NCI-H2107 treated with DMSO at 0.1 percent for 48 hours (cell line): ENCODE results near the gene RILPL1.
"Not testable (repeated sequence)": the region's sequence is repeated elsewhere in the genome, so short reads cannot be mapped to it uniquely, and the experiment has no call there.

Experiments used
- DNase-seq: peaks from one replicate; lab custom pipeline; 2025; ENCODE audit not compliant: unreplicated experiment; lab: John Stamatoyannopoulos, UW

Gene RILPL1

DNA sequence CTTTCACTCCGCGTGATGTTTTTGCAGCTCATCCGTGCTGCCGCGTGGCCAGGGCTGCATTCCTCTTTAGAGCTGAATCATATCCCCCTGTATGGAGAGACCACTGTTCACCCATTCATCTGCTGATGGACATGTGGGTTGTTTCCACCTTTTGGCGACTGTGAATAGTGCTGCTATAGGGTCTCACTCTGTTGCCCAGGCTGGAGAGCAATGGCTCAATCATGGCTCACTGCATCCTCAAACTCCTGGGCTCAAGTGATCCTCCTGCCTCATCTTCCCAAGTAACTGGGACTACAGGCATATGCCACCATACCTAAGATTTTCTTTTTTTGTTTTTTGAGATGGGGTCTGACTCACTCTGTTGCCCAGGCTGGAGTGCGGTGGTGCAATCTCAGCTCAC is 36.5 kb downstream of the RILPL1 start:
- no peak for DNase-seq

DNA sequence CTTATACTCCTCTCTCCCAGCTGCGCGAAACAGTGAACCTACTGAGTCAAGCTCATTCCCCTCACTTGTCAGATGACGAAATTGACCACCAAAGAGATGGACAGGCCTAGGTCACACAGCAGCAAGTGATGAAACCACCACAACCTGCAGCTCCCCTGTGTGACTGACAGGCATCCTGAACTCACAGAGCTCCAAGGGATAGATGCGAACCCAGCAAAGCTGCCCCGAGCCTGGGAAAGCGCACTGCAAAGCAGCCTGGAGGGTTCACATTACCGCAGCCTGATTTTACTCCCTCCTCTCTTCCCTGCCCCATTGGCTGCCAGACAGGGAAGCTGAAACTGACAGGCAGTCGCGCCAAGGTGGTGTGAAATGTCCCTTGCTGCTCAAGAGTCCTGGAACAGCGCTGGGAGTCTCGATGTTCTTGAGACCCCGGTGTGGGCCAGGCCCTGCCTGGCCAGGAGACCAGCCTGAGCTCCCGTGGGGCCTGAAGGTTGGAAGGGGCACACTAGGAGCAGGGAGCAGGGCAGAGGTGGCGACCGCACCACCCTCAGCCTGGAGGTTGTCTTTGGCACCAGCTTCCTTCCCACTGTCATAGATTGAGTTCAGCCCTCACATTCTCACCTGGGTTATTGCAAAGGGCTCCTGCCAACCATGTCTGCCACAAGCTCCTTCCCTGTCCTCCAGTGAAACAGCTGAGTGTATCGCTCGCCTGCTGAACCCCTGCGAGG is 39.2 kb downstream of the RILPL1 start:
- DNase-seq: no peak

DNA sequence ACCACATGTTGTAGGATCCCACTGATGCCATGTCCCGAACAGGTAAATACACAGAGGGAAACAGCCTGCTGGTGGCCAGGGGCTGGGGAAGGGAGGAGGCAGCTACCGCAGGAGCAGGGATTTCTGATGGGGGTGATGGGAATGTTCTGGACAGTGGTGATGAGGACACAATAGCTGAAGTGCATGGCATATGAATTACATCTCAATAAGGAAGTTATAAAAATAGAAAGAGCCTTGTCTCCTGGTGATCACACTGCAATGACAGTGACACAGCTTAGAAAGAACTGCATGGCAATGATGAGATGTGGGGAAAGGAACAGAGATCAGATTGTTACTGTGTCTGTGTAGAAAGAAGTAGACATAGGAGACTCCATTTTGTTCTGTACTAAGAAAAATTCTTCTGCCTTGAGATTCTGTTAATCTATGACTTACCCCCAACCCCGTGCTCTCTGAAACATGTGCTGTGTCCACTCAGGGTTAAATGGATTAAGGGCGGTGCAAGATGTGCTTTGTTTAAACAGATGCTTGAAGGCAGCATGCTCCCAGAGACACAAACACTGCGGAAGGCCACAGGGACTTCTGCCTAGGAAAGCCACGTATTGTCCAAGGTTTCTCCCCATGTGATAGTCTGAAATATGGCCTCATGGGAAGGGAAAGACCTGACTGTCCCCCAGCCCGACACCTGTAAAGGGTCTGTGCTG is 41.0 kb downstream of the RILPL1 start:
- DNase-seq: not testable (repeated sequence)

DNA sequence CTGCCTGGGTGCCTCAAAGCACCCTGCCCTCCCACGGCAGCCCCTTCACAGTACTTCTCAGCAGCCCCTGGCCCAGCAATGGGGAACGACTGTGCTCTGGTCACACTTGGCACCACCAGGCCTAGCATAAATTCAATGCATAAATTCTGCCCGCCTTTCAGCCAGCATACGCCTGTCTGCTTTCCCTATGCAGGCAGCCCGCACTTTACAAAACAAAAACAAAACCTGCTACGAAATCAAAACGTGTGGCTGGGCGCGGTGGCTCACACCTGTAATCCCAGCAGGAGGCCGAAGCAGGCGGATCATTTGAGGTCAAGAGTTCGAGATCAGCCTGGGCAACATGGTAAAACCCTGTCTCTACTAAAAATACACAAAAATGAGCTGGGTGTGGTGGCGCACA is 42.0 kb downstream of the RILPL1 start:
- DNase-seq: no peak

DNA sequence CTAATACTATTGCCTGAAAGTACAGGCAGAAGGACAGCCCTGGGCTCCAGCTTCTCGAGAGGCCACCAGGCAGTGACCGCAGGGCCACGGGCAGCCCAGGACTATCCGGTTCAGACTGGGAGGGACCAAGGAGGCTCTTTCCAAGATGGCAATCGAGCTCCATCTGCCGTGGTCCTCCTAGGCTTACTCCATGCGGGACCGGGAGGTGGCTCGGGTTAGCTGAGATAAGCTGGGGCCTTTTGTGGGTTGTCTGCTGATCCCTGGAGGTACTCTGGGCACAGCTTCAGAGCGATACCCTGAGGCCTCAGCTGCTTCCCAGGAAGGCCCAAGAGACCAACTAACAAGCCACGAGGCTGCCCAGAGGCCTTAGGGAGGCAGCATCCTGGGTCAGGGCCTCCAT is 42.5 kb downstream of the RILPL1 start:
- no peak for DNase-seq

DNA sequence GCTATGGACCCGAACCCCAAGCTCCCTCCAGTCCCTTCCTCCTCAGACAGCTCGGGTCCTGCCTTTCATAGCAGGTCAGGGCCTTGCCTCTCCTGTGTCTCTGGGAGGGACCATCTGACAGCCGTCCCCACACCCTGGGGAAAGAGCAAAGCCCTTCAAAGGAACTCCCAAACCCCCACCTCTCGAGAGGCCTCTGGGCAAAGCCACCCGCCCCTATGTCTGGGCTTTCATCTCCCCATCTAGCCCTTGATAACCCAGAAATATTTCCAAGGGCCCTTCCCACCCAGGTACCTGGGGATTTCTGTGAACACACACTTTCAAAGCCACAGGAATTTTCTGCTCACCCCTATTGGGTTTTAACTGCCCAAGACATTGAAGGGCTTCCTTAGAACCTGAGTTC is 43.4 kb downstream of the RILPL1 start:
- no peak for DNase-seq

DNA sequence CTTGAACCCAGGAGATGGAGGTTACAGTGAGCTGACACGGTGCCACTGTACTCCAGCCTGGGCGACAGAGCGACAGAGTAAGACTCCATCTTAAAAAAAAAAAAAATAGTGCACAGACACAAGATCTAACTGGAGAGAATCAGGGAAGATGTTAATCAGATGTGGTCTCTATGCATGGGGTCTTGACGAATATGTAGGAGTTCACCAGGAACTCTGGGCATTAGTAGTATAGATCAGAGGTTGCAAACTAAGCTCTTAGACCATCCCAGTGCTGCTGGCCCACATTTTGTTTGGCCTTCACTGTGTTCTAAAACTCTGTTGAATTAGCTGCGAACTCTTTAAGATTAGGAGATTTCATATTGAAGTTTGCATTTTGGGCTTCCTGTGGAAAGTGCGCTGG is 43.9 kb downstream of the RILPL1 start:
- no peak for DNase-seq

DNA sequence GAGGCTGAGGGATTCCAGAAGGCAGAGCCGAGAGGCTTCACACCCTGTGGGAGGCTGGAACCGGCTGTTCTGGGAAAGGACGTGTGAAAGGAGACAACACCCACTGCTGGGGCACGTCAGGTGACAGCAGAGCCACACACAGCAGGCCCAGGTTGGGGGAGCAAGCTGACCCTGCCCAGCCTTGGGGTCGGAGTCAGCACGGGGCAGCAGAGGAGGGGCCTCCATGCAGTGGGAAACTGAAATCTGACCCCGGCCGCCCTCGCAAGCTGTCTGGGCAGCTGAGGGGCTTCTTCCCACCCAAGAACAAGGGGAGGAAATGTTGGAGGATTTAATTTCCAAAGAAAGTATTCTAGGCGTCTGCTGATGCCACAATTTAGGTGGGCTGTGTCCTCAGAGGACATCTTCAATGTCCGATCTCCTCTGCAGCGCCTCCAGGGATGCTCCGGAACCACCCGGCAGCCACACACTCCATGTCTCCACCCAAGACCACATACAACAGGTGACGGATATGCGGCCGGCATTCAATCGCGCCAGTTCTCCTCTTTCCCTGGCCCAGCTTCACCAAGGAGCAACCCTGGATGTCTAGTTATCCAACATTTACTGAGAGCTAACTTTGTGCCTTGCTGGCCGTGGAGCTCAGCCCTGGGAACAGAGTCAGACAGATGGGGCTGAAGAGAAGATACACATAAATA is 44.8 kb downstream of the RILPL1 start:
- no peak for DNase-seq

DNA sequence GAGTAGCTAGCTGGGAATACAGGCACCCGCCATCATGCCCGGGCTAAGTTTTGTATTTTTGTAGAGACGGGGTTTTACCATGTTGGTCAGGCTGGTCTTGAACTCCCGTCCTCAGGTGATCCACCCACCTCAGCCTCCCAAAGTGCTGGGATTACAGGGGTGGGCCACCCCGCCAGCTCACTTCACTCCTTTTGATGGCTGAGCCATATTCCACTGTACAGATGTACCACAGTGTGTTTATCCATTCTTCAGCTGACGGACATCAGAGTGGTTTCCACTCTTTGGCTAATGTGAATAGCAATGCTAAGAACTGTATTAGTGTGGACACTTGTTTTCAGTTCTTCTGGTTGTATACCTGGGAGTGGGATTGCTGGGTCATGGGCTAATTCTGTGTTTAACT is 46.1 kb downstream of the RILPL1 start:
- DNase-seq: no peak

DNA sequence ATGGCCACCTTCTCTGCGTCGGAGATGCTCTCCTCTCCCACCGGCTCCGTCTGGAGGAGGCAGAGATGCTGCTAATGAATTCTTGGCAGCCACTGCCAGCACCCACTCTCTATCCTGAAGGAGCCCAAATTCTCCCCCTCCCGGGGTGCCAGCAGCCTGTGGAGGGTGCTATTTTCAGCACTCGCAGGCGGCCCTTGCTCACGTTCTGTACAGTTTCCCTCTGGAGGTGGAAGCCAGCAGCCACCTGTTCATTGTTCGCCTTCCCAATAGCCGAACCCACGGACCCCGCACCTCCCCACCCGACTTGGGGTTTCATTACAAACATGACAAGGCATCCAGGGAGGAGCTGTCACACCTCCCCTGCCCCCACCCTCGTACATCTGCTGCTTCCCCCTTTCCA is 47.8 kb downstream of the RILPL1 start:
- DNase-seq: no peak

DNA sequence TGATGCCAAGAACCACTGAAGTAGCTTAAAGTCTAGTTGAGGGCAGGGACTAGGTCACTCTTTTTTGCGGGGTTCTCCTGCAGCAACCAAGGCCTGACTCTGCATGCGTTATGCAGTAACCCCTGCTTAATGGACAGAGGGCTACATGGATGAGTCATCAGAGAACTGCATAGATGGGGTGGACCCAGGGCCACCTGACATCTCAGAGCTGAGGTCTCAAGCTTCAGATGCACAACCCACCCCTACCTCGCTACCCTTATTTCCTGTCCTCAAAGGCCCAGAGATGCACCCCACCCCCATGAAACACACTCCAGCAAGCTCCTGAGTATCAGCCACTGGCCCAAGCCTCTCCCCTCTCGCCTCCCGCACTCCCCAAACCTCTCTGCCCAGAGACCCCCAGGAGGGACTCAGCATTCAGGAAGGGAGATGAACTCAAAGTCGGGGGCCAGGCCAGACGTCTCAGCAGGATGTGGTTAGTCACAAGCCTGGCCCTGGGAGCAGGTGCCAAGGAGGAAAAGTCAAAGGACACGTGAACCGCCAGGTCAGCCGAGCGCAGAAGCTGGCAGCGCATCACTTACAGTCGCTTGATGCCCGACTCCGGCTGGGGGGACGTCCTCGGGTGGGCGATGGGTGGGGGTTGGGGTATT is 49.8 kb downstream of the RILPL1 start:
- DNase-seq: no peak

DNA sequence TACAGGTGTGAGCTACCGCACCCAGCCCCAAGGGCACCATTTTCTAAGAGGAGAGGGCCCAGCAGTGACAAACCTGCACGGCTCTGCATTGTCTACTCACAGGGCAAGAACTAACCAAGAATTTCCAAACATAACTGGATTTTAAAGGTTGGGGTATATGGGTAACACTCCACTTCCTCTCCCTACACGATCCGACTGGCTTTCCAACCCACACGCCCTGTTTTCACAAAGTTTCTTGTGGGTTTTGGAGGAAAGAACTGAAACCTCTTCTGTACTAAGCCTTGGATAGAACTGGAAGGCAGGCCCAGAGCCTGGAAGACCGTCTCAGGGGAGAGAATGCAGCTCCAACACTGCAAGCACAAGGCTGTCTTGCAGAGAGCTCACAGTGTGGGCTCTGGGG is 50.6 kb downstream of the RILPL1 start:
- DNase-seq: no peak

DNA sequence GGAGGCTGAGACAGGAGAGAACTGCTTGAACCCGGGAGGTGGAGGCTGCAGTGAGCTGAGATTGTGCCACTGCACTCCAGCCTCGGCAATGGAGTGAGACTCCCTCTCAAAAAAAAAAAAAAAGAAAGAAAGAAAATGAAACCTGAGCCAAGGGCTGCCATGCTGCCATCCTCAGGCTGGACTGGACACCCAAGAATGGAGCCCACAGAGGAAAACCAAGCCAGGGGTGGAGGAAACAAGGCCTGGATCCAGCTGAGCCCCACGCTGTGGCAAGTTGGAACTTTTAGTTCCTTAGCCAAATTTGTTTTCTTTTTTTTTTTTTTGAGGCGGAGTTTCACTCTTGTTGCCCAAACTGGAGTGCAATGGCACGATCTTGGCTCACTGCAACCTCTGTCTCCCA is 52.3 kb downstream of the RILPL1 start:
- DNase-seq: not testable (repeated sequence)

DNA sequence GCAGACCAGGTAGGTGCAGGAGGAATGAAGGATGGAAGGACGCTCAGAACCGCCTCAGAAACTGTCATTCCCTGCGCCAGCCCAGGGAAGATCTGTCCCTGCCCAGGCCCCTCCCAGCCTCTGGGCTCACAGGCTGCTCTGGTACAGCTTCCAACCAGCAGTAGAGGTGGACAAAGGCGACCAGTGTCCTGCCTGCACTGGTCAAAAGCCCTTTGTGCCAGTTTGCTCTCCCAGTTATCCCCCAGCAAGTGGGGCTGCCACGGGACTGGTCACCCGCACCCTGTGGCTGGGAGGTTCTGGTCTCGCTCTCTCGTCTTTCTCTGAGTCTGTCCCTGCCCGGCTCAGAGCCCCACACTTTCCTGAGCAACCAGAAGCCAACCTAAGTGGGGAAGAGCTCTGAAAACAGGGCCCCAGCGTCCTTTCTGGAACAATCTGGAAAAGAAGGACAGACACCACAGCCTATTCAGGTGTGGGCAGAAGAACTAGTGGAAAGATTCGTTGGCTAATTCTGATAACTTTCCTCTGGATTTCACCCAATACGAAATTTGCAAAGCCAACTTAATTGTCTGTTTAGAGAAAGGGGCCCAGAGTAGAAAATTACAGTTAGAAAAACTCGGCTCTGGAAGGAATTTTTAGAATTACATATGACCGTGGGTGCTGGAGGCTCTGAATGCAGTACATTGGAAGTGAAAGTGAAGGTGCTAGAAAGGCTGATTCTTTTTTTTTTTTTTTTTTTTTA is 53.9 kb downstream of the RILPL1 start:
- no peak for DNase-seq

DNA sequence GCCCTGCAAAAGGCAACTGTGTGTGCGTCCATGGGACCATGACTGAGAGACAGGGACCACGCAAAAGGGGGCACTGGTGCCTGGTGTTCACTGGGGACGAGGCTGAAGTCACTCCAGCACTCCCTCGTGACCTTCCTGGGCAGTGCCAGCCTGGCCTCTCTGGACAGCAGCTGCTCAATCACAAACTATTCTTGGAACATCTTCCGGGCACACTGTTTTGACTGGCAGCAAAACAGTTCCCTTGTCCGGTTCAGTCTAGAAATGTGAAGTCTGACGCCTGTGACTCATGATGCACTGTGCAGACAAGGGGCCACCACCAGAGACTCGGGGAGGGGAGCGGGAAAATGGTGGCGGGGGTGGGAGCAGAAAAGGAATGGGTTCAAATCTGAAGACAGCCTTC is 54.8 kb downstream of the RILPL1 start:
- no peak for DNase-seq

DNA sequence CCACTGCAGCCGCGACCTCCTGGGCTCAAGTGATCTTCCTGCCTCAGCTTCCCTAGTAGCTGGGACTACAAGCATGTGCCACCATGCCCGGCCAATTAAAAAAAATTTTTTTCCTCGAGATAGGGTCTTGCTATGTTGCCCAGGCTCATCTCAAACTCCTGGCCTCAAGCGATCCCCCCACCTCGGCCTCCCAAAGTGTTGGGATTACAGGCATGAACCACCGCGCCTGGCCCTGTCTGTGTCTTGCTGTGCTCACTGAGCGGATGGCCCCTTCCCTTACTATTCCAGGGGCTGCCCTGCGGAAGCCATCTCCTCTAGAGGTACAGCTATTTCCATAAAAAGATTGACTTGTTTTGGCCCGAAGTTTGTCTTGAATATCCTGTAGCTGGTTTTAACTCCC is 55.5 kb downstream of the RILPL1 start:
- no peak for DNase-seq

DNA sequence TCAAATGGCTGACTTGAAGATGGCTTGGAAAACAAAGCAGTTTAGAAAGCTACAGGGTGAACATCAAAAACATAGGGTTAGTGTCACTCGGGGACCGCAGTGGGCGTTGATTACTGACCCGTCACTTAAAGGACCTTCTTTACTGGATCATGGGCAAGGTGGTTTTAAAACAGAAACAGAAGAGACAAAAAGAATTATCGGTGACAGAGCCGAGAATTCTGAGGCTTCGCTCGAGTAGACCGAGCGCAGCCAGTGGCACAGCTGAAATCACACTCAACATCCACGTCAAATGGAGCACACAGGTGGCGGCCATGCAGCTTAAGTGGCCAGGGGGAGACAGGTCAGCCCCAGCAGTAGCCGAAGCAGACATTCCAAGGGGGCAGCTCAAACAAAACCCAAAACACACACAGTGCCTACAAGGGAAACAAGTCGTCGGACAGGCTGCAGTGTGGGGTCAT is 58.2 kb downstream of the RILPL1 start:
- no peak for DNase-seq

DNA sequence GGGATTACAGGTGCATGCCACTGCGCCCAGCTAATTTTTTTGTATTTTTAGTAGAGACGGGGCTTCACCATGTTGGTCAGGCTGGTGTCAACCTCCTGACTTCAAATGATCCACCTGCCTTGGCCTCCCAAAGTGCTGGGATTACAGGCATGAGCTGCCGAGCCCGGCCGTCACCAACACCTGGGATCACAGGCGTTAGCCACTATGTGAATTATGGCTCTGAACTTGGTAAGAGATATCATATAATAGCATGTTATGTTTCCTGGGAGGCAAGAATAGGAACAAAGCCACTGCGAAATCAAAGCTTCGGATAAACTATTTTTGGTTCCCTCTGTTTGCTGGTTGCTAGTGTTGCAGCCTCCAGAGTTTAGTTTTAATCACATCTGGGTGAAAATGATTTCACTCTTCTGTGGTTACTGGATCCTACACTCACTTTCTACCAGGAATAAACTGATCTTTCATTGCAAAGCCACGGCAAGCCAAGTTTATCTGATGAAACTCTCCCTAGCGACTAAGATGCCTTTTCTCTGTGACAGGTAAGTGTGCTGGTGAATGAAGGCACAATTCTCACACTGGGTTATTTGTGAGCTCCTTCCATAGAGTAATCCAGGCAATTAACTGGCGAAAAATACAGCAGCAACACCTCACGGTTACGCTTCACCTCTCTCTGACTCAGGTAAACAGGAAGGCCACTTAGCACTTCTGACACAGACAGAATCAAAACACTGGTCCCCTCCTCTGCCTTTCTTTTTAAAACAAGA is 58.9 kb downstream of the RILPL1 start:
- peak; percentile 26 for DNase-seq

DNA sequence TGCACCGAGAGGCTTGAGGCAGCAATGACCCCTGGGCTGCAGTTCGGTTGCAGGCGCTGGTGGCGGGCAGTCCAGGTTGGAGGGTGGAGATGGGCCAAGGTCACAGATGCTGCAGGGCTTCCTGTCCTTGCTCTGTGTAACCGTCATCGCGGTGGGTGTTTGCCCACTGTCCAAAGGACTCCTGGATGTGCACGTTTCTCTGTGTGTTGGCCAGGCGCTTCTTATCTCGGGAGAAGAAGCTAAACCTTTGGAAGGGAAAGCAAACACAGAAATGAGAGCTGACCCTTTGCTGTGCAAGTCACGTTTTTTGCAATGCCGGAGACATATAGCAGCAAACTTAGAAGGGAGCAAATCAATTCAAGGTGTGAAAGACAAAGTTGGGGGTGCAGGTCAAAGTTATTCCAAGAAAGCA is 61.1 kb downstream of the RILPL1 start:
- DNase-seq: no peak

DNA sequence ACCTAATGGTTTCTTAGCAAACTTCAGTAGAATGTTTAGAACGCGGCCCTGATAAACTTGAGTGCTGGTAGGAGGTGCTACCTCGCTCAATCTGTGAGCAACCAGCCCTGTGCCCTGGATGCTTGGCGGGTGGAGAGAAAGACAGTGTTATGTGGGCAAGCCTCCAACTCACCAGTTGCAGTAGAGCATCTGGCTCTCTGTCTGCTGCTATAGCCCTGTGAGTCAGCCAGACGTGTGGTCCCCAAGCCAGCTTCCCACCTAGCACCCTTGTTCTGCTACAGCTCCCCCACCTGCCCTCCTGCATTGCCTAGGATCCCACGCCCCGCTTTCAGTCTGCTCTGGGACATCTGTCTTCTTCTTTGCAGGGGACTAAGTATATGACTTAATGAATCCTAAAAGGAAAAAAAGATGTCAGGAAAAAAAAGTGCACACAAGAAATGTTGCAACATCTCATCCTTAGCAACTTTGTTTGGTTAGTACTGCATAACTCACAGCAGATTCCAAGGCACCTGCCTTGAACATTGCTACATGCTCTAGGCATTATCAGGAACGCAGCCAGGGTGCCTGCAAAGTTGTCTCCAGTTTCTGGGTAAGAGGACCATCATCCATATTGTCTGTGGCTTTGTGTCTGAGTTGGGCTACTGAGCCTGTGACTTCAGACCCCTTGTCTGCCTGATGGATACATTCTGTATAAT is 62.0 kb downstream of the RILPL1 start:
- DNase-seq: no peak
